Endothelial cell of umbilical vein (primary cell): ENCODE data around the gene AGPAT2. TPM values are rescaled to one million over a fixed set of nuclear protein-coding genes. Genes with fewer than 3 reads are reported as not detected.

Experiments
- BruUV-seq: library from RNA; stranded (reverse); fragments of 400-500 nt; replicated peaks from 2 replicates; lab custom pipeline; 2021; lab: Mats Ljungman, UMichigan
- CTCF ChIA-PET: fragments of 300-600, 350-600 bp; sonication (Branson Sonifier 250); formaldehyde crosslinking; loops from one replicate; lab custom pipeline; 2021; ENCODE audit warnings: antibody characterized with exemption, inconsistent platforms; lab: Charles Lee
- POLR2A ChIA-PET: fragments of 300-600, 350-600 bp; sonication (Branson Sonifier 250); formaldehyde crosslinking; loops from one replicate; lab custom pipeline; 2021; ENCODE audit warnings: antibody characterized with exemption, inconsistent platforms; lab: Charles Lee
- DNase-seq: peaks from one replicate; pipeline ENCODE4 v3.0.0-alpha.2; 2011; ENCODE audit warnings: low read depth, low spot score
- FAIRE-seq: peaks from 2 replicates; lab custom pipeline; 2011; peaks lifted over from hg19 to GRCh38; lab: Jason Lieb, UNC
- H2AFZ ChIP-seq: 2 replicates; pipeline ENCODE4 v1.6.0; 2012; ENCODE audit warnings: low read depth, low read length, control low read depth, inconsistent platforms
- H3K27ac ChIP-seq: 2 replicates; pipeline ENCODE4 v1.5.1; 2011; ENCODE audit warnings: low read depth, mild to moderate bottlenecking, control low read depth, low read length, moderate library complexity; ENCODE audit not compliant: insufficient read depth
- H3K27me3 ChIP-seq, 2 experiments: 2 replicates each; pipeline versions ENCODE4 v1.6.0 to v1.6.1; 2011; ENCODE audit warnings: low read length in 2 of 2, mixed read lengths in 1 of 2; ENCODE audit not compliant: control insufficient read depth in 2 of 2, insufficient read depth in 2 of 2
- H3K36me3 ChIP-seq, 2 experiments: 2 replicates in 1 of 2; 3 replicates in 1 of 2; pipeline ENCODE4 v1.5.1; 2011; ENCODE audit warnings: low read length in 2 of 2, mild to moderate bottlenecking in 1 of 2, moderate library complexity in 1 of 2; ENCODE audit not compliant: control insufficient read depth in 2 of 2, insufficient read depth in 2 of 2; ENCODE audit errors: extremely low read depth in 1 of 2
- H3K4me1 ChIP-seq: 3 replicates; pipeline ENCODE4 v1.5.1; 2011; ENCODE audit warnings: mild to moderate bottlenecking, low read length; ENCODE audit not compliant: control insufficient read depth, insufficient read depth; ENCODE audit errors: extremely low read depth
- H3K4me2 ChIP-seq: 2 replicates; pipeline ENCODE4 v1.6.1; 2011; ENCODE audit warnings: low read length, control low read depth, mixed read lengths; ENCODE audit not compliant: insufficient read depth
- H3K4me3 ChIP-seq, 3 experiments: fragments of 200-600 bp in 1 of 3; sonication (generic), shearing (Covaris generic) in 1 of 3; replicated peaks in 1 of 3; 2 replicates each; pipeline ENCODE4 v1.5.1; 2011 to 2016; ENCODE audit warnings: control low read depth in 3 of 3, low read length in 3 of 3, mild to moderate bottlenecking in 2 of 3, inconsistent platforms in 1 of 3, low read depth in 1 of 3, moderate library complexity in 1 of 3; ENCODE audit not compliant: insufficient read depth in 1 of 3
- H3K79me2 ChIP-seq: 2 replicates; pipeline ENCODE4 v1.6.0; 2012; ENCODE audit warnings: low read length, inconsistent platforms; ENCODE audit not compliant: control insufficient read depth, insufficient read depth
- H3K9ac ChIP-seq: replicated peaks from 2 replicates; pipeline ENCODE3; 2011; ENCODE audit warnings: low read length, control low read depth; ENCODE audit not compliant: insufficient read depth; ENCODE audit errors: extremely low read depth
- H3K9me1 ChIP-seq: replicated peaks from 3 replicates; pipeline ENCODE4 v1.6.0; 2011; ENCODE audit warnings: mild to moderate bottlenecking, low read length; ENCODE audit not compliant: control insufficient read depth, insufficient read depth; ENCODE audit errors: extremely low read depth
- H3K9me3 ChIP-seq: replicated peaks from 2 replicates; pipeline ENCODE4 v1.5.1; 2012; ENCODE audit warnings: low read length, inconsistent platforms; ENCODE audit not compliant: control insufficient read depth, insufficient read depth
- H4K20me1 ChIP-seq: replicated peaks from 2 replicates; pipeline ENCODE3; 2011; ENCODE audit warnings: mild to moderate bottlenecking, low read length; ENCODE audit not compliant: control insufficient read depth, insufficient read depth; ENCODE audit errors: extremely low read depth
- CTCF ChIP-seq, 2 donors: IDR thresholded peaks; 1 replicate in 1 of 2; 2 replicates in 1 of 2; pipeline ENCODE4 v1.5.1; 2011; ENCODE audit warnings: low read length in 2 of 2, mild to moderate bottlenecking in 2 of 2, moderate library complexity in 2 of 2, control low read depth in 1 of 2, inconsistent platforms in 1 of 2, low read depth in 1 of 2; ENCODE audit not compliant: insufficient read depth in 1 of 2; ENCODE audit errors: extremely low read depth in 1 of 2
- EZH2 ChIP-seq: IDR thresholded peaks from 2 replicates; pipeline ENCODE4 v1.6.1; 2012; ENCODE audit warnings: borderline replicate concordance, low read depth, mild to moderate bottlenecking, moderate library complexity, low read length, inconsistent platforms; ENCODE audit not compliant: severe bottlenecking
- FOS ChIP-seq: IDR thresholded peaks from 2 replicates; pipeline ENCODE4 v1.6.1; 2011; ENCODE audit warnings: mild to moderate bottlenecking, low read length, moderate library complexity, borderline replicate concordance; ENCODE audit not compliant: insufficient read depth
- GATA2 ChIP-seq: IDR thresholded peaks from 2 replicates; pipeline ENCODE4 v1.7.0; 2011; ENCODE audit warnings: low read depth, mild to moderate bottlenecking, moderate library complexity, mixed read lengths, low read length; ENCODE audit not compliant: insufficient read length, insufficient read depth
- JUN ChIP-seq: IDR thresholded peaks from 2 replicates; pipeline ENCODE4 v1.6.1; 2011; ENCODE audit warnings: borderline replicate concordance, low read depth; ENCODE audit not compliant: insufficient read length, insufficient read depth
- MAX ChIP-seq: IDR thresholded peaks from 2 replicates; pipeline ENCODE4 v1.6.1; 2011; ENCODE audit not compliant: insufficient read depth, insufficient read length
- MYC ChIP-seq: IDR thresholded peaks from one replicate; pipeline ENCODE4 v1.6.1; 2011; ENCODE audit warnings: mild to moderate bottlenecking, low read depth, low read length
- POLR2A ChIP-seq: IDR thresholded peaks from 2 replicates; pipeline ENCODE4 v1.6.1; 2012; ENCODE audit warnings: low read depth, mild to moderate bottlenecking, control low read depth, low read length
- POLR2AphosphoS5 ChIP-seq: IDR thresholded peaks from 2 replicates; pipeline ENCODE4 v1.6.1; 2012; ENCODE audit warnings: low read depth, mild to moderate bottlenecking, control low read depth, low read length, moderate library complexity; ENCODE audit not compliant: insufficient read depth
- dilution Hi-C: fragments of 300-500 bp; cut with MboI; formaldehyde crosslinking; loops from one replicate; pipeline ENCODE4 v1.15.0; 2019; ENCODE audit warnings: low sequenced_read_pairs; ENCODE audit not compliant: extremely low pct_ligation_motif_present
- intact Hi-C: fragments of 100-400 bp; cut with micrococcal nuclease; formaldehyde crosslinking; loops from one replicate; pipeline ENCODE4 v1.10.0; 2022
- polyA plus RNA-seq, 4 experiments: library from polyadenylated mRNA; depleted of rRNA in 3 of 4; stranded (reverse) in 3 of 4; unstranded in 1 of 4; fragments of >200 nt; gene quantifications; 2 replicates each; pipeline versions ENCODE4 v1.2.1 to v1.2.3, GENCODE V29; 2011 to 2012; ENCODE audit warnings: missing spikeins in 1 of 4
- total RNA-seq: library from RNA; stranded (reverse); gene quantifications from 2 replicates; pipeline ENCODE4 v1.2.3, GENCODE V29; 2021

Gene AGPAT2
- total and polyA plus RNA-seq, 2 donors (not counting 3 experiments of a cell fraction or from before 2014, with no cell fraction given): 45.5 to 55.3 TPM

GRCh38 chr9:136640171-136641111 is 46.8 kb downstream of the AGPAT2 start:
- dilution Hi-C loops: no loop called here
- BruUV-seq: no TSS peak
- no peak overlapping the region for H3K9ac ChIP-seq
- TF ChIP-seq MAX: no peak
- TF ChIP-seq JUN: no peak
- no peak for TF ChIP-seq POLR2A
- no peak for TF ChIP-seq FOS
- TF ChIP-seq MYC: no peak
- no peak for TF ChIP-seq POLR2AphosphoS5
- TF ChIP-seq CTCF (IDR thresholded peaks at IDR 0.05; ENCODE audit: extremely low read depth in 1 of 2, insufficient read depth in 1 of 2, low read depth in 1 of 2, low read length in 2 of 2): no peak
- TF ChIP-seq GATA2: no peak
- no peak for TF ChIP-seq EZH2
- no peak overlapping the region for H3K4me3 ChIP-seq
- H3K9me3 ChIP-seq: no peaks in the 10 kb centered on the region
- FAIRE-seq (no peak), DNase-seq (no peak)
- no peaks in the 10 kb centered on the region for H3K27me3 ChIP-seq
- H3K4me2 ChIP-seq: no peak overlapping the region
- H3K4me1 ChIP-seq: peaks cover 34% of the 10 kb centered on the region
- ChIA-PET CTCF (no interaction called here), POLR2A (interaction anchor here (0.7 kb wide), 1 partner anchor 239 kb away, joined by 4 read pairs; no protein-coding TSS in a partner anchor)
- H3K79me2 ChIP-seq: peaks cover 10% of the 10 kb centered on the region
- H4K20me1 ChIP-seq: no peaks in the 10 kb centered on the region
- no peaks in the 10 kb centered on the region for H3K9me1 ChIP-seq
- no peak overlapping the region for H2AFZ ChIP-seq
- intact Hi-C loops: no loop called here
- H3K36me3 ChIP-seq: no peaks in the 10 kb centered on the region
- H3K27ac ChIP-seq: no peak overlapping the region
